ENCODE data around the gene VKORC1. TPM values are rescaled to one million over a fixed set of nuclear protein-coding genes. Genes with fewer than 3 reads are reported as not detected.
A peak's percentile ranks its signal among the peaks of the same experiment; 100 is the strongest.

The VKORC1 gene
- total and polyA plus RNA-seq, 2 of the 8 experiments (the other 6 are each of a cell fraction or from before 2014, with no cell fraction given), result 84.1 to 483 TPM

GRCh38 chr16:31135535-31136286 is 41.1 kb upstream of the VKORC1 start, which contains the start of gene PRSS8:
Gene PRSS8, minus strand, starts transcription at chr16:31135727. Its CDS starts 229 bp downstream, at chr16:31135498.
- peak within 1 kb of the TSS; percentile 52 to 87 (median 78) for H3K9ac ChIP-seq (replicated peaks in 1 of 4; ENCODE audit: extremely low read depth in 1 of 4, low read depth in 3 of 4, low read length in 3 of 4)
- H2AFZ ChIP-seq (ENCODE audit: low read length), result no peak within 1 kb of the TSS
- peak within 1 kb of the TSS; percentile 89 for H4K5ac ChIP-seq (ENCODE audit: insufficient read length, low read depth, low read length)
- H2BK5ac ChIP-seq (ENCODE audit: low read depth, low read length), result peak within 1 kb of the TSS; percentile 97
- TF ChIP-seq SIN3A (conservative IDR thresholded peaks at IDR 0.05 in 1 of 2, IDR thresholded peaks at IDR 0.05 in 1 of 2; ENCODE audit: low read depth in 1 of 2, low read length in 2 of 2) (peak in 1 of 2 experiments; percentile 26; a peak in 1 of 4 replicates), SRF (IDR thresholded peaks at IDR 0.05; ENCODE audit: low read depth, low read length) (no peak), TEAD4 (IDR thresholded peaks at IDR 0.05; ENCODE audit: low read depth, low read length) (no peak), ZNF274 (IDR thresholded peaks at IDR 0.05; ENCODE audit: borderline replicate concordance, extremely low read depth, low read length) (no peak), BRCA1 (IDR thresholded peaks at IDR 0.05; ENCODE audit: low read depth, low read length) (no peak), TAF1 (IDR thresholded peaks at IDR 0.05; ENCODE audit: low read depth, low read length) (peak; percentile 22; the same call in 1 of the 2 replicates), CREB1 (IDR thresholded peaks at IDR 0.05) (no peak), BACH1 (IDR thresholded peaks at IDR 0.05; ENCODE audit: low read length) (no peak; the same call in 1 of the 2 replicates), YY1 (IDR thresholded peaks at IDR 0.05; ENCODE audit: low read depth, low read length) (no peak), JUN (IDR thresholded peaks at IDR 0.05; ENCODE audit: low read depth, low read length) (no peak), SUZ12 (IDR thresholded peaks at IDR 0.05; ENCODE audit: low read length) (no peak; the same call in 1 of the 2 replicates)
- H2BK12ac ChIP-seq (ENCODE audit: low read depth, low read length), result peak within 1 kb of the TSS; percentile 100
- 16% methylated on average over 22 of the region's 22 CpGs; no CpG with 5 or more reads in 1 of the 2 experiments for WGBS, 2 experiments (ENCODE audit: extremely low coverage in 1 of 2, insufficient coverage in 1 of 2, insufficient read length in 1 of 2, insufficient replicate concordance in 2 of 2, low coverage in 1 of 2, low lambda C conversion rate in 2 of 2, missing lambda C conversion rate in 1 of 2)
- H3K79me1 ChIP-seq (ENCODE audit: low read depth, low read length), result peaks cover 9% of the 10 kb centered on the region
- peak within 1 kb of the TSS; percentile 97 for H4K91ac ChIP-seq (replicated peaks; ENCODE audit: insufficient read length, low read length)
- peaks cover 12 to 27% (median 15%) of the 10 kb centered on the region in 4 experiments for H3K36me3 ChIP-seq (ENCODE audit: control insufficient read depth in 2 of 4, insufficient read depth in 4 of 4, low read length in 3 of 4)
- H3K79me2 ChIP-seq (ENCODE audit: control insufficient read depth in 1 of 2, insufficient read depth in 2 of 2, low read length in 2 of 2), result peaks cover 0 to 19% of the 10 kb centered on the region in 2 experiments; a peak in 2 of 4 replicates
- H3K14ac ChIP-seq (ENCODE audit: insufficient read length), result peak within 1 kb of the TSS; percentile 87
- H3K9me3 ChIP-seq (ENCODE audit: insufficient read depth in 2 of 2, low read depth in 1 of 2, low read length in 1 of 2), result no peaks in the 10 kb centered on the region
- peaks cover 5 to 48% (median 38%) of the 10 kb centered on the region in 4 experiments for H3K4me1 ChIP-seq (replicated peaks in 1 of 4; ENCODE audit: control insufficient read depth in 3 of 4, insufficient read depth in 4 of 4, low read length in 3 of 4)
- no peak for FAIRE-seq
- CTCF ChIA-PET (ENCODE audit: partially characterized antibody), result interaction anchor here (0.8 to 2.6 kb wide), 8 partner anchors 9 to 201 kb away, joined by 3 to 10 read pairs (median 4); partner anchors contain the start of genes HSD3B7, KAT8 and ZNF668
- H2BK20ac ChIP-seq (ENCODE audit: low read length), result peak within 1 kb of the TSS; percentile 98
- peaks cover 16% of the 10 kb centered on the region for H3K23me2 ChIP-seq (ENCODE audit: low read depth, low read length)
- H2AK5ac ChIP-seq (ENCODE audit: low read depth, low read length), result peak within 1 kb of the TSS; percentile 100
- peak within 1 kb of the TSS; percentile 91 for H2BK120ac ChIP-seq (replicated peaks; ENCODE audit: low read depth, low read length)
- H3K56ac ChIP-seq (replicated peaks; ENCODE audit: insufficient read length, low read depth, low read length), result peak within 1 kb of the TSS; percentile 79
- H3K27ac ChIP-seq (ENCODE audit: low read depth, low read length), result peak within 1 kb of the TSS; percentile 86; the same call in 1 of the 2 replicates
- peak in 1 of 2 experiments; percentile 83 for DNase-seq (ENCODE audit: low read depth in 1 of 2, low spot score in 2 of 2)
- peak within 1 kb of the TSS; percentile 99 for H3K18ac ChIP-seq (ENCODE audit: extremely low read depth, low read length)
- peaks cover 6 to 7% of the 10 kb centered on the region in 2 experiments for H4K20me1 ChIP-seq (replicated peaks in 1 of 2; ENCODE audit: control insufficient read depth in 1 of 2, insufficient read depth in 2 of 2, low read length in 2 of 2)
- H3K4me2 ChIP-seq (ENCODE audit: insufficient read depth in 1 of 2, low read depth in 2 of 2, low read length in 2 of 2), result peak within 1 kb of the TSS; percentile 83 to 98
- H3K4me3 ChIP-seq (ENCODE audit: extremely low read depth in 1 of 4, insufficient read depth in 2 of 4, low read depth in 3 of 4, low read length in 4 of 4), result peak within 1 kb of the TSS; percentile 65 to 87 (median 81)
- peak within 1 kb of the TSS; percentile 51; the same call in 1 of the 2 replicates for H4K8ac ChIP-seq (ENCODE audit: extremely low read depth, insufficient read depth, low read length)
- no peaks in the 10 kb centered on the region for H3K27me3 ChIP-seq (replicated peaks in 1 of 4; ENCODE audit: control insufficient read depth in 3 of 4, extremely low read depth in 1 of 4, insufficient read depth in 3 of 4, low read length in 3 of 4)
- peak within 1 kb of the TSS; percentile 100 for H2BK15ac ChIP-seq (ENCODE audit: low read length)
- peak within 1 kb of the TSS; percentile 97 for H3K4ac ChIP-seq (replicated peaks; ENCODE audit: insufficient read length, low read depth, low read length)
- no peak within 1 kb of the TSS for H3K23ac ChIP-seq (ENCODE audit: insufficient read length)
- POLR2A ChIA-PET (ENCODE audit: partially characterized antibody), result interaction anchor here (0.6 to 34.9 kb wide), 17 partner anchors 1 to 182 kb away, joined by 3 to 713 read pairs (median 4); partner anchors contain the start of genes BCKDK, FUS, HSD3B7 and KAT8
